WTC11 (cell line): ENCODE data around the gene PSMD1. TPM values are rescaled to one million over a fixed set of nuclear protein-coding genes. Genes with fewer than 3 reads are reported as not detected.

ENCODE experiments used
- ATAC-seq: fragments of 200-7000 bp; cut with Tn5 transposase; 2 replicates; pipeline ENCODE4 v1.10.0; 2021; ENCODE audit warnings: mild to moderate bottlenecking, moderate library complexity
- CTCF ChIA-PET: fragments of 300-600 bp; sonication (Branson Sonifier 250); formaldehyde crosslinking; loops from one replicate; lab custom pipeline; 2021; ENCODE audit warnings: antibody characterized with exemption; lab: Charles Lee
- POLR2A ChIA-PET: fragments of 350-600 bp; sonication (Branson Sonifier 250); formaldehyde crosslinking; loops from one replicate; lab custom pipeline; 2021; ENCODE audit warnings: antibody characterized with exemption; lab: Charles Lee
- DNase-seq: peaks from one replicate; pipeline ENCODE4 v3.0.0; 2021; ENCODE audit warnings: low spot score
- H3K27ac Mint-ChIP-seq: 2 replicates; pipeline ENCODE4 v1.8.0; 2021; ENCODE audit warnings: mixed read lengths
- H3K27me3 Mint-ChIP-seq: 2 replicates; pipeline ENCODE4 v1.8.0; 2021; ENCODE audit warnings: low read depth, mild to moderate bottlenecking, moderate library complexity, mixed read lengths
- H3K36me3 Mint-ChIP-seq: 2 replicates; pipeline ENCODE4 v1.8.0; 2021; ENCODE audit warnings: mixed read lengths
- H3K4me1 Mint-ChIP-seq: 2 replicates; pipeline ENCODE4 v1.8.0; 2022; ENCODE audit warnings: mixed read lengths
- H3K4me3 Mint-ChIP-seq: 2 replicates; pipeline ENCODE4 v1.8.0; 2021; ENCODE audit warnings: mild to moderate bottlenecking, moderate library complexity, mixed read lengths
- H3K9me3 Mint-ChIP-seq: 2 replicates; pipeline ENCODE4 v1.8.0; 2021; ENCODE audit warnings: mixed read lengths
- ATF2 ChIP-seq: sonication (generic); formaldehyde crosslinking; IDR thresholded peaks from 2 replicates; pipeline ENCODE4 v1.8.1; 2022; ENCODE audit warnings: low read depth, missing genetic modification reagents, borderline replicate concordance
- FOXK1 ChIP-seq: sonication (generic); formaldehyde crosslinking; IDR thresholded peaks from 2 replicates; pipeline ENCODE4 v1.8.0; 2022; ENCODE audit warnings: mild to moderate bottlenecking, moderate library complexity, missing genetic modification reagents
- FOXP4 ChIP-seq: sonication (generic); formaldehyde crosslinking; IDR thresholded peaks from 2 replicates; pipeline ENCODE4 v1.8.0; 2022; ENCODE audit warnings: mild to moderate bottlenecking, missing genetic modification reagents
- GRHL2 ChIP-seq: fragments of 250-450 bp; sonication (Bioruptor Pico); IDR thresholded peaks from 2 replicates; pipeline ENCODE4 v1.8.0; 2022; ENCODE audit warnings: mild to moderate bottlenecking, moderate library complexity; ENCODE audit not compliant: insufficient replicate concordance, severe bottlenecking
- HMGA2 ChIP-seq: fragments of 250-450 bp; sonication (Bioruptor Pico); IDR thresholded peaks from 2 replicates; pipeline ENCODE4 v1.4.0; 2021; ENCODE audit warnings: mild to moderate bottlenecking, moderate library complexity
- IRF2 ChIP-seq: sonication (generic); formaldehyde crosslinking; IDR thresholded peaks from 2 replicates; pipeline ENCODE4 v1.8.0; 2022; ENCODE audit warnings: low read depth, missing genetic modification reagents, borderline replicate concordance
- MYBL2 ChIP-seq: sonication (generic); formaldehyde crosslinking; IDR thresholded peaks from 2 replicates; pipeline ENCODE4 v1.8.1; 2023; ENCODE audit warnings: mild to moderate bottlenecking, moderate library complexity, missing genetic modification reagents
- NFYB ChIP-seq: sonication (generic); formaldehyde crosslinking; conservative IDR thresholded peaks from 2 replicates; pipeline ENCODE4 v1.8.0; 2022; ENCODE audit warnings: low read depth, missing genetic modification reagents
- NR2C2 ChIP-seq: sonication (generic); formaldehyde crosslinking; IDR thresholded peaks from 2 replicates; pipeline ENCODE4 v1.8.0; 2022; ENCODE audit warnings: mild to moderate bottlenecking, missing genetic modification reagents
- RELA ChIP-seq: sonication (generic); formaldehyde crosslinking; IDR thresholded peaks from 2 replicates; pipeline ENCODE4 v1.8.1; 2022; ENCODE audit warnings: missing genetic modification reagents, mild to moderate bottlenecking, borderline replicate concordance
- RORB ChIP-seq: fragments of 250-450 bp; sonication (Bioruptor Pico); IDR thresholded peaks from 2 replicates; pipeline ENCODE4 v1.9.0; 2021; ENCODE audit warnings: mild to moderate bottlenecking
- SMAD3 ChIP-seq: sonication (generic); formaldehyde crosslinking; IDR thresholded peaks from 2 replicates; pipeline ENCODE4 v1.8.0; 2022; ENCODE audit warnings: missing genetic modification reagents, mild to moderate bottlenecking, borderline replicate concordance
- SMAD4 ChIP-seq: sonication (generic); formaldehyde crosslinking; IDR thresholded peaks from 2 replicates; pipeline ENCODE4 v1.8.0; 2022; ENCODE audit warnings: mild to moderate bottlenecking, missing genetic modification reagents
- SOX15 ChIP-seq: fragments of 250-450 bp; sonication (Bioruptor Pico); IDR thresholded peaks from 2 replicates; pipeline ENCODE4 v1.9.0; 2021; ENCODE audit warnings: mild to moderate bottlenecking
- STAT6 ChIP-seq: sonication (generic); formaldehyde crosslinking; conservative IDR thresholded peaks from 2 replicates; pipeline ENCODE4 v1.8.1; 2023; ENCODE audit warnings: mild to moderate bottlenecking, low read depth, missing genetic modification reagents, moderate library complexity
- TEAD4 ChIP-seq: sonication (generic); formaldehyde crosslinking; IDR thresholded peaks from 2 replicates; pipeline ENCODE4 v1.8.0; 2022; ENCODE audit warnings: mild to moderate bottlenecking, missing genetic modification reagents
- ZNF219 ChIP-seq: sonication (generic); formaldehyde crosslinking; IDR thresholded peaks from 2 replicates; pipeline ENCODE4 v1.8.0; 2023; ENCODE audit warnings: missing genetic modification reagents, mild to moderate bottlenecking, borderline replicate concordance
- ZNF232 ChIP-seq: sonication (generic); formaldehyde crosslinking; IDR thresholded peaks from 2 replicates; pipeline ENCODE4 v1.8.0; 2022; ENCODE audit warnings: mild to moderate bottlenecking, missing genetic modification reagents
- total RNA-seq: library from RNA; stranded (reverse); gene quantifications from 3 replicates; pipeline ENCODE4 v1.2.3, GENCODE V29; 2021
- TF ChIP-seq, protein P1 (sequence below): fragments of 250-450 bp; sonication (Bioruptor Pico); IDR thresholded peaks from 2 replicates; pipeline ENCODE4 v2.1.2; 2022; ENCODE audit warnings: mild to moderate bottlenecking, moderate library complexity
- TF ChIP-seq, protein P2 (sequence below): sonication (generic); formaldehyde crosslinking; IDR thresholded peaks from 2 replicates; pipeline ENCODE4 v1.8.1; 2022; ENCODE audit warnings: mild to moderate bottlenecking, moderate library complexity, missing genetic modification reagents
- TF ChIP-seq, protein P3 (sequence below): fragments of 250-450 bp; sonication (Bioruptor Pico); IDR thresholded peaks from 2 replicates; pipeline ENCODE4 v1.8.0; 2021; ENCODE audit warnings: mild to moderate bottlenecking
- TF ChIP-seq, protein P4 (sequence below): fragments of 250-450 bp; sonication (Bioruptor Pico); conservative IDR thresholded peaks from 2 replicates; pipeline ENCODE4 v1.9.0; 2021; ENCODE audit warnings: mild to moderate bottlenecking
- TF ChIP-seq, protein P5 (sequence below): fragments of 250-450 bp; sonication (Bioruptor Pico); IDR thresholded peaks from 2 replicates; pipeline ENCODE4 v1.9.0; 2021; ENCODE audit warnings: moderate library complexity, mild to moderate bottlenecking, inconsistent platforms, borderline replicate concordance
- TF ChIP-seq, protein P6 (sequence below): sonication (generic); formaldehyde crosslinking; IDR thresholded peaks from 2 replicates; pipeline ENCODE4 v1.8.1; 2023; ENCODE audit warnings: mild to moderate bottlenecking, missing genetic modification reagents, moderate library complexity

The PSMD1 gene
- total RNA-seq, 1 experiment from 2014 or later: 163 TPM

GRCh38 chr2:231110551-231110950 is 53.9 kb downstream of the PSMD1 start (continued):
- TF ChIP-seq, protein P1, sequence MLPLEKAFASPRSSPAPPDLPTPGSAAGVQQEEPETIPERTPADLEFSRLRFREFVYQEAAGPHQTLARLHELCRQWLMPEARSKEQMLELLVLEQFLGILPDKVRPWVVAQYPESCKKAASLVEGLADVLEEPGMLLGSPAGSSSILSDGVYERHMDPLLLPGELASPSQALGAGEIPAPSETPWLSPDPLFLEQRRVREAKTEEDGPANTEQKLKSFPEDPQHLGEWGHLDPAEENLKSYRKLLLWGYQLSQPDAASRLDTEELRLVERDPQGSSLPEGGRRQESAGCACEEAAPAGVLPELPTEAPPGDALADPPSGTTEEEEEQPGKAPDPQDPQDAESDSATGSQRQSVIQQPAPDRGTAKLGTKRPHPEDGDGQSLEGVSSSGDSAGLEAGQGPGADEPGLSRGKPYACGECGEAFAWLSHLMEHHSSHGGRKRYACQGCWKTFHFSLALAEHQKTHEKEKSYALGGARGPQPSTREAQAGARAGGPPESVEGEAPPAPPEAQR (CRISPR knock-in tag): no peak
- TF ChIP-seq, protein P2, sequence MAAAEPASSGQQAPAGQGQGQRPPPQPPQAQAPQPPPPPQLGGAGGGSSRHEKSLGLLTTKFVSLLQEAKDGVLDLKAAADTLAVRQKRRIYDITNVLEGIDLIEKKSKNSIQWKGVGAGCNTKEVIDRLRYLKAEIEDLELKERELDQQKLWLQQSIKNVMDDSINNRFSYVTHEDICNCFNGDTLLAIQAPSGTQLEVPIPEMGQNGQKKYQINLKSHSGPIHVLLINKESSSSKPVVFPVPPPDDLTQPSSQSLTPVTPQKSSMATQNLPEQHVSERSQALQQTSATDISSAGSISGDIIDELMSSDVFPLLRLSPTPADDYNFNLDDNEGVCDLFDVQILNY (CRISPR knock-in tag): no peak
- TF ChIP-seq IRF2 (CRISPR knock-in tag) (no peak), SOX15 (CRISPR knock-in tag) (no peak), SMAD4 (CRISPR knock-in tag) (no peak), SMAD3 (CRISPR knock-in tag) (no peak), MYBL2 (no peak), RORB (CRISPR knock-in tag) (no peak)
- TF ChIP-seq, protein P3, sequence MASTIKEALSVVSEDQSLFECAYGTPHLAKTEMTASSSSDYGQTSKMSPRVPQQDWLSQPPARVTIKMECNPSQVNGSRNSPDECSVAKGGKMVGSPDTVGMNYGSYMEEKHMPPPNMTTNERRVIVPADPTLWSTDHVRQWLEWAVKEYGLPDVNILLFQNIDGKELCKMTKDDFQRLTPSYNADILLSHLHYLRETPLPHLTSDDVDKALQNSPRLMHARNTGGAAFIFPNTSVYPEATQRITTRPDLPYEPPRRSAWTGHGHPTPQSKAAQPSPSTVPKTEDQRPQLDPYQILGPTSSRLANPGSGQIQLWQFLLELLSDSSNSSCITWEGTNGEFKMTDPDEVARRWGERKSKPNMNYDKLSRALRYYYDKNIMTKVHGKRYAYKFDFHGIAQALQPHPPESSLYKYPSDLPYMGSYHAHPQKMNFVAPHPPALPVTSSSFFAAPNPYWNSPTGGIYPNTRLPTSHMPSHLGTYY (CRISPR knock-in tag): no peak
- TF ChIP-seq, all 79 proteins: peak for 0

DNA sequence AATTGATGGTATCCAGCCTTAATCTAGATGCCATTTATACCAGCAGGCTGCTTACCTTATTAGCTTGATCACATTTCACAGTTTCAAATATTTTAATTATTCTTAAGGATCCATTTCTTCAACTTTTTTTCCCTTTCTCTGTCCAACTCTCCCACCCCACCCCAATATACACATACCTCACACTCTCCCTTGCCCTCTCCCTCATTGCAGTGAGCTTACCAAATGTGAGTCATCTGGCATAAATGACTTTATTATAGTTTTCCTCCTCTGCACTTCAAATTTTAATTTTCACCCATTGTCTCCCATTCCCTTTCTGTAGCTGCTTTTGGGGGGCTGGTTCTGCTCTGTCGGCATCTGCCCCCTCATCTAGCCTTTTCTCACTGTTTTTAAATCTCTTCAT is 55.3 kb downstream of the PSMD1 start:
- H3K27me3 Mint-ChIP-seq: no peaks in the 10 kb centered on the region
- DNase-seq: no peak
- H3K27ac Mint-ChIP-seq: no peak overlapping the region; the same call in 1 of the 2 replicates
- H3K4me1 Mint-ChIP-seq: peaks cover 23% of the 10 kb centered on the region
- ChIA-PET POLR2A (no interaction called here), CTCF (no interaction called here)
- H3K9me3 Mint-ChIP-seq: no peaks in the 10 kb centered on the region
- no peak for ATAC-seq
- H3K36me3 Mint-ChIP-seq: peaks cover 13% of the 10 kb centered on the region
- no peak overlapping the region for H3K4me3 Mint-ChIP-seq
- TF ChIP-seq NFYB (CRISPR knock-in tag): no peak
- TF ChIP-seq, protein P4, sequence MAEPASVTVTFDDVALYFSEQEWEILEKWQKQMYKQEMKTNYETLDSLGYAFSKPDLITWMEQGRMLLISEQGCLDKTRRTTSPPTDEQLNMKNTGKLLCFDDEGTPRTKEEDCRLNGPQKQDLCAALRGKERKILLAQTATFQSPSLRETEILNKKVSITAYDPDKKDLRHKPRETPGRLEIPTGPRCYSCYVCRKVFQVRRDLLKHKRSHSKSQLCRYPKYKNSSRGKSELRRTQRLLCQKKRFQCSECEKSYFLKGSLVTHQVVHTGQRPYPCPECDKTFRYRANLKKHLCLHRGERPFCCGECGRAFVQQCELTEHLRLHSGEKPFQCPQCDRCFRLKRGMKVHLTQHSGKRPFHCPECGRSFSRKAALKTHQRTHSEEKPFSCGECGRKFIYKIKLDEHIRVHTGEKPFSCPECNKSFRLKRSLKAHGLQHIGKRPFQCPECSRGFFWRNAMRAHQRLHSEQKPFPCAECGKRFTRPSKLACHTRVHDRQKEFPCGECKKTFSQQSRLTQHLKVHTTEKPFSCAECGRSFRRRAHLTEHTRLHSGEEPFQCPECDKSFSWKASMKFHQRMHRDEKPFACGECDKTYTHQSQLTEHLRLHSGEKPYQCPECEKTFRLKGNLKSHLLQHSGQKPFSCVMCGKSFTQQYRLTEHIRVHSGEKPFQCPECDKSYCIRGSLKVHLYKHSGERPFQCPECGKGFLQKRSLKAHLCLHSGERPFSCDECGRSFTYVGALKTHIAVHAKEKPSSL (CRISPR knock-in tag): no peak
- no peak for TF ChIP-seq GRHL2 (CRISPR knock-in tag)
- TF ChIP-seq, protein P5, sequence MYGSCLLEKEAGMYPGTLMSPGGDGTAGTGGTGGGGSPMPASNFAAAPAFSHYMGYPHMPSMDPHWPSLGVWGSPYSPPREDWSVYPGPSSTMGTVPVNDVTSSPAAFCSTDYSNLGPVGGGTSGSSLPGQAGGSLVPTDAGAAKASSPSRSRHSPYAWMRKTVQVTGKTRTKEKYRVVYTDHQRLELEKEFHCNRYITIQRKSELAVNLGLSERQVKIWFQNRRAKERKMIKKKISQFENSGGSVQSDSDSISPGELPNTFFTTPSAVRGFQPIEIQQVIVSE: no peak
- no peak for TF ChIP-seq NR2C2
- TF ChIP-seq FOXK1: no peak
- TF ChIP-seq FOXP4: no peak
- TF ChIP-seq, protein P6, sequence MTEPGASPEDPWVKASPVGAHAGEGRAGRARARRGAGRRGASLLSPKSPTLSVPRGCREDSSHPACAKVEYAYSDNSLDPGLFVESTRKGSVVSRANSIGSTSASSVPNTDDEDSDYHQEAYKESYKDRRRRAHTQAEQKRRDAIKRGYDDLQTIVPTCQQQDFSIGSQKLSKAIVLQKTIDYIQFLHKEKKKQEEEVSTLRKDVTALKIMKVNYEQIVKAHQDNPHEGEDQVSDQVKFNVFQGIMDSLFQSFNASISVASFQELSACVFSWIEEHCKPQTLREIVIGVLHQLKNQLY (CRISPR knock-in tag): no peak
- no peak for TF ChIP-seq ZNF232 (CRISPR knock-in tag)
- TF ChIP-seq STAT6 (CRISPR knock-in tag): no peak
- TF ChIP-seq RELA (CRISPR knock-in tag): no peak
- TF ChIP-seq ATF2 (CRISPR knock-in tag): no peak
- no peak for TF ChIP-seq RORB (CRISPR knock-in tag)
- TF ChIP-seq ZNF219 (CRISPR knock-in tag): no peak
- TF ChIP-seq HMGA2: no peak
- TF ChIP-seq TEAD4 (CRISPR knock-in tag): no peak
